ENCODE results near the gene DOCK6.

Gene DOCK6

GRCh38 chr19:11204943-11205349, 57.4 kb downstream of the DOCK6 start:
- Histone ChIP-seq H3K36me3 (ENCODE audit: control insufficient read depth, insufficient read depth, low read length) (no peaks in the 10 kb centered on the region; the same call in 1 of the 2 replicates), H3K27me3 (replicated peaks; ENCODE audit: control insufficient read depth, insufficient read depth, low read length) (no peaks in the 10 kb centered on the region), H3K4me3 (replicated peaks; ENCODE audit: low read depth, low read length) (no peak overlapping the region)
- DNase-seq (ENCODE audit: extremely low read depth, insufficient read length): no peak
- no peak for TF ChIP-seq CTCF (IDR thresholded peaks at IDR 0.05; ENCODE audit: insufficient read depth, low read length, poor library complexity, severe bottlenecking)

- Histone ChIP-seq H3K36me3 (ENCODE audit: control insufficient read depth, insufficient read depth, low read length) (no peaks in the 10 kb centered on the region; the same call in 1 of the 2 replicates), H3K27me3 (replicated peaks; ENCODE audit: control insufficient read depth, insufficient read depth, low read length) (no peaks in the 10 kb centered on the region), H3K4me3 (replicated peaks; ENCODE audit: low read depth, low read length) (no peak overlapping the region)
- no peak for TF ChIP-seq CTCF (IDR thresholded peaks at IDR 0.05; ENCODE audit: insufficient read depth, low read length, poor library complexity, severe bottlenecking)
- no peak for DNase-seq (ENCODE audit: extremely low read depth, insufficient read length)
Measured at GRCh38 chr19:11204076-11204602, 58.2 kb downstream of the DOCK6 start.

- no peaks in the 10 kb centered on the region; the same call in 1 of the 2 replicates for H3K36me3 ChIP-seq (ENCODE audit: control insufficient read depth, insufficient read depth, low read length)
- H3K27me3 ChIP-seq (replicated peaks; ENCODE audit: control insufficient read depth, insufficient read depth, low read length): no peaks in the 10 kb centered on the region
- DNase-seq (ENCODE audit: extremely low read depth, insufficient read length): no peak
- peak; percentile 86 for TF ChIP-seq CTCF (IDR thresholded peaks at IDR 0.05; ENCODE audit: insufficient read depth, low read length, poor library complexity, severe bottlenecking)
- no peak overlapping the region for H3K4me3 ChIP-seq (replicated peaks; ENCODE audit: low read depth, low read length)
Measured at GRCh38 chr19:11203194-11204075, 58.9 kb downstream of the DOCK6 start.

- TF ChIP-seq CTCF (IDR thresholded peaks at IDR 0.05; ENCODE audit: insufficient read depth, low read length, poor library complexity, severe bottlenecking): no peak
- no peak for DNase-seq (ENCODE audit: extremely low read depth, insufficient read length)
- Histone ChIP-seq H3K4me3 (replicated peaks; ENCODE audit: low read depth, low read length) (no peak overlapping the region), H3K36me3 (ENCODE audit: control insufficient read depth, insufficient read depth, low read length) (no peaks in the 10 kb centered on the region; the same call in 1 of the 2 replicates), H3K27me3 (replicated peaks; ENCODE audit: control insufficient read depth, insufficient read depth, low read length) (no peaks in the 10 kb centered on the region)
Measured at GRCh38 chr19:11202488-11203193, 59.7 kb downstream of the DOCK6 start.

- no peaks in the 10 kb centered on the region; the same call in 1 of the 2 replicates for H3K36me3 ChIP-seq (ENCODE audit: control insufficient read depth, insufficient read depth, low read length)
- no peak for TF ChIP-seq CTCF (IDR thresholded peaks at IDR 0.05; ENCODE audit: insufficient read depth, low read length, poor library complexity, severe bottlenecking)
Measured at GRCh38 chr19:11201791-11202190, 60.5 kb downstream of the DOCK6 start.

More at GRCh38 chr19:11201791-11202190, 60.5 kb downstream of the DOCK6 start:
- Histone ChIP-seq H3K4me3 (replicated peaks; ENCODE audit: low read depth, low read length) (no peak overlapping the region), H3K27me3 (replicated peaks; ENCODE audit: control insufficient read depth, insufficient read depth, low read length) (no peaks in the 10 kb centered on the region)
- DNase-seq (ENCODE audit: extremely low read depth, insufficient read length): no peak
